ENCODE data around the gene CACNA1C.

GRCh38 chr12:2523317-2523716, 470.5 kb downstream of the CACNA1C start:
- TF ChIP-seq, protein P1, sequence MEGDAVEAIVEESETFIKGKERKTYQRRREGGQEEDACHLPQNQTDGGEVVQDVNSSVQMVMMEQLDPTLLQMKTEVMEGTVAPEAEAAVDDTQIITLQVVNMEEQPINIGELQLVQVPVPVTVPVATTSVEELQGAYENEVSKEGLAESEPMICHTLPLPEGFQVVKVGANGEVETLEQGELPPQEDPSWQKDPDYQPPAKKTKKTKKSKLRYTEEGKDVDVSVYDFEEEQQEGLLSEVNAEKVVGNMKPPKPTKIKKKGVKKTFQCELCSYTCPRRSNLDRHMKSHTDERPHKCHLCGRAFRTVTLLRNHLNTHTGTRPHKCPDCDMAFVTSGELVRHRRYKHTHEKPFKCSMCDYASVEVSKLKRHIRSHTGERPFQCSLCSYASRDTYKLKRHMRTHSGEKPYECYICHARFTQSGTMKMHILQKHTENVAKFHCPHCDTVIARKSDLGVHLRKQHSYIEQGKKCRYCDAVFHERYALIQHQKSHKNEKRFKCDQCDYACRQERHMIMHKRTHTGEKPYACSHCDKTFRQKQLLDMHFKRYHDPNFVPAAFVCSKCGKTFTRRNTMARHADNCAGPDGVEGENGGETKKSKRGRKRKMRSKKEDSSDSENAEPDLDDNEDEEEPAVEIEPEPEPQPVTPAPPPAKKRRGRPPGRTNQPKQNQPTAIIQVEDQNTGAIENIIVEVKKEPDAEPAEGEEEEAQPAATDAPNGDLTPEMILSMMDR (IDR thresholded peaks at IDR 0.05): no peak
- TF ChIP-seq POLR2A (IDR thresholded peaks at IDR 0.05; ENCODE audit: low read depth): no peak
